Left hindlimb (tissue), 1 donor: ENCODE results near the gene PBX1.

Source experiments
- DNase-seq: peaks from one replicate; pipeline ENCODE4 v3.0.0-alpha.2; 2018

Gene PBX1

DNA sequence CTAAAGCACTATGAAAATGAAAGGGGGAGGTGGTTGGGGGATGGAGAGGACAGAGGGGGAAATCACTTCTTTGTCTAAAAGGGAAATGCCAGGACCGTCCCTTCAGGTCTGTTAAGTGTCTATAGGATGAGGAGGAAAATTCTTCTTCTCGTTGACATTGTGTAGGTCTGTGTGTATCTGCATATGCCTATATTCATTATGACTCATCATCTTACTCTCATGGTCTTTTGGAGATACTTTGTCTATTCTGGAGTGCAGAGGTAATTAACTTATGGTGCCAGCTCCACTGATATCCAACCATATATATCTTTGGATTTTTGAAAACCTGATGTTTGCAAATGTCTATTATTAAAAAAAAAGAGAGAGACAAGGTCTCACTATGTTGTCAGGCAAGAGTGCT, 143.7 kb downstream of the PBX1 start:
- no peak for DNase-seq

DNA sequence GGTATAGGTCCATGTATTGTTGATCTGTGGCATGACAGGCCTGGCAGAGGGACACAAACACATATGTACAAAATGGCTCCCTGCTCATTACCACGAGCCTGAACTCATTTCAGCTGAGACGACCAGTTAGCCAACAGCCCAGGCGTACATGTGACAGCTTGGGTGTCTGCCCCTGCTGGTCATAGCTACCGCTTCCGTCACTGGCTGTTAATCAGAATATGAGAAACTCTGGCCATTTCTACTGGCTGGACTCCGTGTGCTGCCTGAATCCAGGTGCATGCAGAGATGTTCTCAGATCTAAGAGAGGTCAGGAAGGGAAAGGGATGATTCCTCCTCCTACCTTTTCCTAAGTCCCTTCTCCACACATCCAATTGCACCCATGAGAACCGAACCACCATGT, 144.5 kb downstream of the PBX1 start:
- no peak for DNase-seq

DNA sequence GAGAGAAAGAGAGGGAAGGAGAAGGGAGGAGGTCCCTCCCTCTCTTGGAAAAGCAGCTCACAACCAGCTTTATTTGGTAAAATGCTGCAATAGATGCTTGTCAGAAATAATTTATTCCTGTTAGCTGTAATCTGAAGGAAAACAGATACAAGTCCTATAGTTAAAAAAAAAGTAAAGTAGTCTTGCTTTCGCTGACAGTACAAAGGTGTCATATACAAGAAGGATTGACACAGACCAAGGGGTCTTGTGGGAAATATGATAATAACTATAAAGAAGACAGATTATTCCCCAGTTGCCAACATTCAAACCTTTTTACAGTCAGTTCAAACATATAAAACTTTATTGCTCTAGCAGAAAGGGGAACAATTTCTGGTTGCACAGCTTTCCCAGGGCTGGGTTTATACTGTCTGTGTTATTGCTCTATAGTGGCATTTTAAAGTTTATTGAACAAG, 145.0 kb downstream of the PBX1 start:
- no peak for DNase-seq

DNA sequence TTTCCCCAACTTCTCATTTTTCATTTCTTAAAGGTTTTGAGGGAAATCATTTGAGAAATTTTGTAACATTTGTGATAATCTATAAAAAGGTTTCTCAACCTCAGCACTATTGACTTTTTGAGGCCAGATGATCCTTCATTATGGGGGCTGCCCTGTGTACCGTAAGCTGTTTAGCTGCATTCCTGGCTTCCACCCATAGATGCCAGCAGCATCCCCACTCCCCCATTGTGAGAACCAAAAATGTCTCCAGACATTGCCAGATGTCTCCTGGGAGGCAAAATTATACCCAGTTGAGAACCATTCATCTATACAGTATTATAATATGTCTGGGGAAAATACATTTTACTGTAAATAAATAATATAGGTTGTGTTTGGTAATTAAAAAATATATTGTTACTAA, 146.0 kb downstream of the PBX1 start:
- no peak for DNase-seq

DNA sequence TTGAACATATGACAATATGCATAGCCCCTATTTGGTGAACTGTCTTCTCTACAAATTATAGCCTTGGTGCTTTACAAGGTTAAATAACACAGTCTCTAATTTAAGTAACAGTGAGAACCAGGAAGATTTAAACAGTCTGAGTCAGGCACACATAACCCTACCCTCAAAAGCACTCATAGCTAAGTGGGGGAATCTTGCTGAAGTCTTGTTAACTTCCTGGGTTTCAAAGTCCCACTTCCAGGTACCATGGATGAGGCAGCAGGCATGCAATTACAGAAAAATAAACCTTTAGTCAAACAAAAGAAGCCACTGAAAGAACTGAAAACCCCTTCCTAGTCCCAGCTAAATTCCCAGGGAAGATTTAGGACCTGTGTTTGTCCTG, 147.6 kb downstream of the PBX1 start:
- DNase-seq, result no peak

DNA sequence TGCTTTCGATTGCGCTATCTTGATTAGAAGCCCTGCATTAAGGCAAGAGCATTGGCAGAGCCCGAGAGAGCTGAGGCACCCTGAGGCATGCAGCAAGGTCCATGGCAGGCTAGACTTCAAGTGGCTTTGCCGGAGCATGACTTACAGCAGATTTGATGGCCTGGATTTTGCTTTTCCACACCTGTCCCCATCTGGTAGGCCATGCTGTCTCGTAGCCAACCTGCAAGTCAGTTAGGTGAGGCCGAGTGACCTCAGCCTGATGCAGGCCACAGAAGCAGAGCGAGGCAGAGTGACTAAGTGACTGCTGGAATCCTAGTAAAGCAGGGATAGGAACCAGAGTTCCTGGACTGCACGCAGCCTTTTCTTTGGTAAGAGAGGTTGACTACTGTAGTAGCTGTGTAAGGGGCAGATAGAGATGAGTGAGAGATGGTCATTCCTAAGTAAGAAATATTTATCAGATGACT, 148.9 kb downstream of the PBX1 start:
- DNase-seq, result no peak

DNA sequence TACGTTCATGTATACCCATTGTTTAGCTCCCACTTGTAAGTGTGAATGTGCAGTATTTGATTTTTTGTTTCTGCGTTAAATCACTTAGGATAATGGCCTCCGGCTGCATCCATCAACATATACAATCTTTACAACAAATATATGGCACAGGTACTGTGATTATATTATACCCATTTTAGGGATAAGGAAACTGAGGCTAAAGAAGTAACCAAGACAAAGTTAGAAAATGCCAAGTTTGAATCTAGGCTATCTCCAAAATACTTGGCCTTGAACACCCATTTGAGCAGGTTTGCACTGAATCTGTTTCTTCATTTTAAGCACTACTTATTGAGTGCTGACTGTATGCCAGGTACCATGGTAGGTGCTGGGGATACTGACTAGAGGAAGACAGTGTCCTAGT, 149.6 kb downstream of the PBX1 start:
- no peak for DNase-seq

DNA sequence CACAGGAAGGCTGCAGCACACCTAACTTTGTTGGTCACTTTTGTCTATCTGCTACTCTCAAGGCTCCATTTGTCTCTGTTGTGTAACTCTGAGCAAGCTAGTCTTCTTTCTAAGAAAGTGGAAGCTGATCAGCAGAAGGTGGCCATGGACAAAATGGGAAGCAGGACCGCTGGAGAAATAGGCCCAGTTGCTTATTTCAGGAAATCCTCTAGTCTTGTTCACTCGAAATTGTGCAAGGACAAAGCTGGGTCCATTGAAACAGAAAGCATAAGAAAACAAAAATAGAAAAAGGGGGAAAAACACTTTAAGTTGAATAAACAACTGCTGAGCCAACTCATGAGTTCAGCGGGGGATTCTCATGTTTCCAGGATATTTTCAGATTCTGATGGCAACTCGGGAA, 150.1 kb downstream of the PBX1 start:
- no peak for DNase-seq

DNA sequence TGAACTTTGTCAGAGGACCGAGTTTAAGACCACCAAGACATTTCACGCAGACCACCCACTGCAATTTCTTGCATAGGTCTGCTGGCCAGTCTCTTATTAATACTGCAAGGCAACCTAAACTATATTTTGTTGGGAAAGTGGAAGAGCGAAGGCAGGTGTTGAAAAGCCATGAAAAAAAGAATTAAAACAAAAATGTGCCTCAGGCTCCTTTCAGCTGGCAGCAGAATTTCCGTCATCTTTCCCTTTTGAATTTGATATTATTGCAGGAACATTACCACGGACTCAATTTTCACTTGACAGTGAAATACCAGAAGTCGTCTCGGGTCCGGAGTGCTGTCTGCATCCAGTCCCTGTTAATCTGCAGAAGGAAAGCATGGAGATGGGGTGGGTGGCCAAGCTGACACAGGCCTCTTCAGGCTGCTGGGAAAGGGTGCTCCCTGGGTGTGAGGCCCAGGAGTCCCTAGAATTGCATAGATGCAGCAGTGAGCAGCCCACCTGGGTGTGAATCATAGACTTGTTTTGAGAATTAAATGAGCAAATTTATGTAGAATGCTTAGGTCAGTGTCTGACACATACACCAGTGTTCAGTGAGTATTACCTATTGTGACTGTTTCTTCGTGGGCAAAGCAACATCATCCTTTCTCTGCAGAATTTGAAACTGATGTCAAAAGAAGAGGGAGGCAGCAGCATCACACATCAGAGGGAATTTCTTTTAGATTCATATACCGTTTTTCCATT, 150.7 kb downstream of the PBX1 start:
- DNase-seq, result no peak

DNA sequence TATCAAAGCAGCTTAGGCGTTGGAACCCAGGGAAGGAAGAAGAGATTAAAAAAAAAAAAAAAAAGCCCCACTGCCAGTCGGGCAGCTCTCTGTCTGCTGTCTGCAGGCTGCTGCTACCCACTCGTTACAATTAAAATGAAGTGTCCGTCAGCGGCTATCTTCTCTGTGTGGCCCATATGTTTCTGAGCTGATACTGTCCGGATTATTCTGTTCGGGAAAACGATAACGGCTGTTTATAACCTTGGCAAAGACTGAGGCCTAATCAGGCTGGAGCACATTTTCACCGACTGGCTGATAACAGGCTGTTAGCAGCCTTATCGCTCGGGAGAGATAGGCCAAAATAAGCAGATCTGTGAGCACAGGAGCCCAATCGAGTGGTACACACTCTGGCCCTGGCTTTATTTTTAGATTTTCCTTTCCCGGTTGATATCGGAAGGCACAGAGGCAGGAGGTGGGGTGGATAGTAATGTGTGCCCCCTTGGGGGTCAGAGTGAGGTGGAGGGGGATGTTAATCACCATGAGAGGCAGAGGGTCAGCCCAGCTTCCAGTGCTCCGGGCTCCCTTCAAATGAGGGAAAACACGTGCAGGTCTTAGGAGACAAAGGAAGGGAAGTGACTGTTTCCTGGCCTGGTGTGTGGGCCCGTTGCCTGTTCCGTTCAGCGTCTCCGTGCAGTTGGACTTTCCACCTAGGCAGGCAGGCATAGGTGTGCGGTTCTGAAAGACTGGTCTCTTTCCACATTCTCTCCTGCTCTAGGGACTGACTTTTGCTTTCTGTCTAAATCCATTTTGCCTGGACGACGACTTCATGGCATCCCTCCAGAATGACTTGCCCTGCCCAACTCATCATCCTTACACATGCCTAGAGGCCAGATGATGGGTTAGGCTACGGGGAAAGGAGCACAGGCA, 153.4 kb downstream of the PBX1 start:
- no peak for DNase-seq

DNA sequence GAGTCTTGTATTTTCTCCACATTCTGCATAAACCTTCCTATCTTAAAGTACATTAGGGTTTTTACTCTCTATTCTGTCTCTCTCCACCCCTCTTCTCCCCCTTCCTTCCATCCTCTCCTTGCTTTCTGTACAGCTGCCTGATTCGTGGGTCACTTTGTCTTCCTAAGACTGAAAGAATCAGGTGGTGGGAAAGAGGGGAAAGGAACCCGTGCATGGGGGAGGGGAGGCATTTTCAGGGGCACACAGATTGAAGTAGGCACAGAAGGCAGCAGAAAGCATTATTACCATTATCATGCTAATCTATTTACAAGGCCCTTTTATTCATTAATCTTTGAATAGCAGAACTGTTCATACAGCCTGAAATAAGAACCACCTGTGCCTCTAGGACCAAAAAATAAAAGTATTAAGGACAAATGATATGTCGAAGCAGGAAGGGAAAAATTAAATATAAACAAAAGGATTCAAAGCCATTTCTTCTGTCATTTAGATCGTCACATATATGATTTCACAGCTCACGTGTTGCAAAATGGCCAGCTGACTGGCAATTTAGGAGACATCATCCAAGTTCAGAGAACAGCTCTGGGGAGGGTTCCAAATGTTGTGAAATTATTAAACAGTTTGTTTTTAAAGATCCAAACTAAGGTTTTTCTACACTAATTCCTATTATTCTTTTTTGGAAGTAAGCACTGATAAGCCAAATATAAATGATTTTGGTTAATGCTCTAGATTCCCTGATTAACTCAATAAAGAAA, 154.6 kb downstream of the PBX1 start:
- DNase-seq, result no peak

DNA sequence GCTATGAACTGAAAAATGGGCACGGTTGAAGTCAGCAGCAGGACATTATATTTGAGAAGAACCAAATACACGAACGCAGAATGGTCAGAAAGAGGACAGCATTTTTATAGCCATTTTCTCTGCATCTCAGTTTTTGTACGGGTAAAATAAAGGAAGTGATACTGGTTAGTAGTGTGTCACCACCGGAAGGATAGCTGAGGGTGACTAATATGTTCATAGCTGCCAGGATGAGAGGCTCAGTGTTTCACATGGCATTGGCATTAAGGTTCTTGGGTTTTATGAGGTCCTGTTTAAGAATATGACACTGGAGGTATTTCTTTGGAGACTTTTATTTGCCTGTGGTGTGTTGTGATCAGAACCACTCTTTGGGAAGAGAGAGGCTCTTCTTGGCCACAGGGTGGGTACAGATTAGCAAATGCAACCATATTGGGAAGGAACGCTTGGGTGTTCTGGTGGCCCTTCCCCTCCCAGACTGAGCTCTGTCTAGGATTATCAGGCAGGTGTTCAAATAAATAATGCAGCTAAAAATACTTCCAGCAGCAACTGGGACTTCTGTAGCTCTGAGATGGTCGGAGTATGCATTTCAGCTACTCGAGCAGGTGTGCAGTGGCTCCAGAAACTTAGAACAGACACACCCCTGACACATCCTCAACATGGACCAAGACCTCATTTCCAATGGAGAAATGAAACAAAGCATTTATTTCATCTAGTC, 158.2 kb downstream of the PBX1 start:
- no peak for DNase-seq

DNA sequence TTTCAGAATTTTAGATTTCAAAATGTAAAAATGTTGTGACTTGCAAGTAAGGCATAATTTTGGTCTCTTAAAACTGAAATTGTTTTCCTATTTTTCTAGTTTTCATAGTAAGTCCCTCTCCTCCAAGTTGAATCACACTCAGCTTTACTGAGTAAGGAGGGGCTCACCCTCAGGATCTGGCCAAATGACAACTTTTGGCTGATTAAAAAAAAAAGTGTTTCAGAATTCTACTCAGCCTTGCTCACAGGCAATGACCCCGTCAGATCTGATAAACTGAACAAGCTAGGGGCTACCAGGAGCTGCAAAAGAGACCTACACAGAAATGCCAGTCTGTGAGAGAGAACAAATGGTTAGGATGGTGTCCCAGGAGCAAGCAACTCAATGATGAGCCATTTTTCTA, 159.8 kb downstream of the PBX1 start:
- no peak for DNase-seq

DNA sequence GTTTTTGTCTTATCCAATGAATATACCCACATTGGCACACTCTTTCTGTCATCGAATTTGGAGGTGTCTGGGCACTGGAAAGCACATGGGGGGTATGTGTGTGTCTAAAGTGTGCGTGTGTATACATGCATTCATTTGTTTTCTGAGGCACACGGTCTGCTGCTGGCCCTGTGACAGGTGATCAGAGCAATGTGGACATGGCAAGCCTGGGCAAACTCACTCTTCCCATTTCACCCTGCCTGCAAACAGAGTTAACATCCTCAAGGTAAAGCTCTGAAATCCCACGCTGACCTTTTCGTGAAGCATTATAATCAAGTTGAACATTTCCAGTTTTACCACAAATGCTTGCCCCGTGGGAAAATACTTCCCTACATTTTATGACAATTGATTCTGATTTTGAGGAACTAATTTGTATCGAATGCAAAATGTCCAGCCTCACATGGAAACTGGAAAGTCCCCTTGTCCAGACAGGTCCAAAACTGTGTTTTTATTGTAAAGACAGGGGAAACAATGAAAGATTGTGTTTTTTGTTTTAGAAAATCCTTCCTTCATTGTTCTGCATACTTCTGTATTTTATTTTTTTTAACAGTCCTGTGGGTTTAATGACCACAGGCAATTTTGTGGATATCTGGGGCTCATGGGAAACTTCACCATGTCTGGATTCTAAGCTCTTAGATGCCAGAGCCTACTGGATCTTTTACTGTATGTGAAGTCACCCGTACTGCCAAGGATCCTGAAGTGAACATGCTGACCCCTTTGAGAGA, 160.9 kb downstream of the PBX1 start:
- DNase-seq, result no peak

DNA sequence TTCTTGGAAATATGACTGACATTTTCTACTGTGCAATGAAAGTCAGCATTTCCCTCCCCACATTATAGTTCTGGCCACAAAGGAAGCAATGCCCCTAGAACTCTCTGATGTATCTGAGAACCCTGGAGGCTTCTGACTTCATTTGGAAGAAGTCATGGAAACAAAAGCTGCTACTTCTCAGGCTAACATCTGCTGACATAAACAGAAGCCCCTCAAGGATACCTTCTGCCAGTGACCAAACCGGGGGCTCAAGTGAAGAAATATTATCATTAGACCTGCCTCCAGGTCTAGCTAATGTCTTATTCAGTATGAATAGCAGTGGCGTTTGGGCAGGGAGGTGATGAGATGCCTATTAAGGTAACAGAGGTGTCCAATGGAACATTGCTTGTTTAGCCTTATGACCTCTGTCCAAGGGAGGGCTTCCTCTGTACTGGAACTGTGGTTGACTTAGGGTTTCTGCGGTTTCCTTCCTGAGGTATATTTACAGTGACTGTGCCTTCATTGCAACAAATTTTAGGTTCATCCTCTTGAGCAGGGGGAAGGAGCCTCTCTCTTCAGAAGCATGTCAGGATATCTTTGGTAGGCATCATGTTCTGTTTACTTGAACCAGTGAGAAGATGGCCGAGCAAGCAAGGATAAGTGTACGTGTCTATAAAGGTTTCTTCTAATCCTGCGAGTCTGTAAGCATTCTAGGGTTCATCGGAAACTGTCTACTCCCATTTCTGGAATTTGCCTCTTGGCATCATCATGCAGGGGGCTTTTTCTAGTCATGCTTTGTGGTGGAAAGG, 161.7 kb downstream of the PBX1 start:
- DNase-seq, result no peak

DNA sequence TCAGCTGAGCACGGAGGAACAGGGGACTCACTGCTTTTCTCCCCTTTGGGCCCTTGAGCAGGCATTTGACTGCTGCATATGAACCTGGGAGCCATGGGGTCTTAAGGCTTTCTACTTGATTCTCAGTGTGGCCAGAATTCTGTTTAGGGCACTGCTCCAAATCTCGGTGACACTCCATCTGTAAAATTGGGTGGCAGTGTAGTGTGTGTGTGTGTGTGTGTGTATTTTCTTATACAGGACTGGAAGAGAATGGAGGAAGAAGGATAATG, 162.2 kb downstream of the PBX1 start:
- DNase-seq, result no peak

DNA sequence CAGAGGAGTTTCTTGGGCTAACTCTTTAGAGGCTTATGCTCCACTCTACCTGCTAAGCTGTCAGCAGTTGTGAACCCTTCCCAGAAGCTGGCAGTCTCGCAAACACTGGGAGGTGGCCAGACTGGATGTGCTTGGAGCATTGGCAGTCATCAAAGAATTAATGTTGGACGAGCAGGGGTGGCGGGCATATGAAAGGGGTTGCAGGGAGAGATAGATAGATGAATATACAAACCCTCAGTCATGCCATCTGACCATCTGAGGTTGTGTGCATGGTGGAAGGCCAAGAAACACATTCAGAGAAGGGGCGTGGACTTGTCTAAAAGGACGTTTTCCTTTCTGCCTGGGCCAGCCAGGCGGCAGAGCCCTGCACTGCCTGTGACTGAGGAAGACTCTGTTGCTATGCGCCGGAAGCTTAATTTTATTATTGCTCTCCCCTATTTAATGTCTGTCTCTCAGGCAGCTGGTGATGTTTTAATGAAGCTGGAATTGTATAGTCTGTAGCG, 164.4 kb downstream of the PBX1 start:
- peak; percentile 38 for DNase-seq

DNA sequence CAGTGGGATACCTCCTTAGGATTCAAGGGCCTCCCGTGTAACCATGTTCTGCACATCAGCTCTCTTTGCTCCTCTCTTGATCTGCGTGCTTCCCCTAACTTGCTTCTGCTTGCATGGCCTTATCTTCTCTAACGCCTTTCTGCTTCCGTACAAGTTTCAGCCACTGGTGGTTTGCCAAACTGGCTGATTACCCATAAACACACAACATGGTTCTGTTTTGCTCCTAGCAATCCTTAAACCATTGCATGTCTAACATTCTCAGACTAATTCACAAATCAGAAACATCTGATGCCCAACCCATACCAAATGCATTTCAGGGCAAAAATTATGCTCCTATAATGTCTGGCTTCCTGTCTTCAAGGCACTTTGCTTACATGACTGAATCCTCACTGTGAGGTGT, 166.4 kb downstream of the PBX1 start:
- DNase-seq, result no peak

DNA sequence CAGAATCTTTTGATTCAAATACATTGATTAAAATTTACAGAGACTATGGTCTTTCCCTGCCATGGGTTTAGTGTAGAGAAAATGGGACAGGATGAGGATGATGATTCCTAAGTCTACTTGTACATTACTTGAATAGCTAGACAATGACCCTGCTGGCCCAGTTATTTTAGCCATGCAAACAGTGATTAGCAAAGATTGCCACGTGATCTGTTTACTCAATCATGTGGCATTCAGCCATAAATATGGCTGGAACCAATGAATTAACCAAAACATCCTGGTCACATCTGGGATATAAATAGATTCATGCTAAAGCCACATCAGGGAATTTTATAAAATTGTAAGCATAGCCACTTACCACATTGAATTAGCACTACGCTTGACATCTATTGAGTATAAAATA, 167.3 kb downstream of the PBX1 start:
- no peak for DNase-seq

DNA sequence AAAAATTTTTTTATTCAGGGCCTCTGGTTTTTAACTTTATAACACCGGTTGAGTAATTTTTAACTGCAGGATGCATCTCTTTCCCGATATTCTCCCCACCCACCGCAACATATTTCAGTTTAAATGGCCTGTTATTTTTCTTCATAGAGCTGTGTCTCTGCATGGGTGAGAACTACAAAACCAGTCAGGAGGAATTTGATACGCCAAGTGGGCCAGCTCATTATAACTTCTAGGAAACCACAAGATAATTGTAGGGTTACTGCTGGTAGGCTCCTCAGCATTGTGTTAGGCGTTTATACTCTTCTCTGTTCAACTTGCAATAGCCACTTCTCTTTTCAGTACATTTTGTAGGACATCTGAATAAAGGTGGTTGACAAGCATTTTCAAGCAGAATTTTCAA, 169.7 kb downstream of the PBX1 start:
- no peak for DNase-seq

DNA sequence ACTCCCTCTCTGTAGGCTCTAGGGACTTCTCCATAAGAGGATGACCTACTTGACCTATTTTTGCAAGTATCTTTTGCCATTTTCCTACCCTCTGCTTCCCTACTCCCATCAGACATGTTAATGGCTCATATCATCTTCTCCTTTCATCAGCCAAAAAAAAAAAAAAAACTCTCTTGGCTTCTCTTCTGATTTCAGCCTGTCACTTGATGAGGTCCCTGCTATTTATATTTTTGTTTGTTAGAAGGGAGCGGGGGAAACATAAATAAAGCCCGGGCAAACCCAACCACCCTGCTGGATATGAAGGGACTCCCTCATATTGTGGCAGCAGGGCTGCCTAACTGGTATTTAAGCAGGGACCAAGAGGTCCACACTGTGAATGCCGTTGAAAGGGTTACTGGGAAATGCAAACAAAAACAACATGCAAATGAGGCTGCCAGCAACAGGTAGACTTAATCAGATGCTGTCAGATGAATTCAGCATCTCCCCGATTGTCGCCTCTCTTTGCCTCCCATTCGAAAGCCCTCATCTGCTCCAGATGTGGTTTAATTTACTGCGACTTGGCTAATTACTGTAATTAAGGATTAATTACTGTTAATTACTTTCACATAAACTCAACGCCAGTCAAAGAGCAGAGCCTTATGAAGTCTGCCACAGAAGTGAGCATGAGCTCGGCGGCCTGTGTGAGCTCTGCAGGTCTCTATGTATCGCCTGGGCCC, 172.3 kb downstream of the PBX1 start:
- no peak for DNase-seq
